SW 1271 (cell line): Measurements from ENCODE around the gene BICRAL.
A peak's percentile ranks its signal among the peaks of the same experiment; 100 is the strongest.
"Not testable (repeated sequence)": the region's sequence is repeated elsewhere in the genome, so short reads cannot be mapped to it uniquely, and the experiment has no call there.

ENCODE experiments used
- DNase-seq, 2 experiments: peaks; one replicate each; lab custom pipeline; 2025; lab: John Stamatoyannopoulos, UW

The BICRAL gene

GRCh38 chr6:42790549-42791181 lies 8.8 kb downstream of the BICRAL start:
- no peak for DNase-seq

- peak in 1 of 2 experiments; percentile 24 for DNase-seq
Observed at GRCh38 chr6:42791706-42792320, 10.0 kb downstream of the BICRAL start.

- no peak for DNase-seq
Observed at GRCh38 chr6:42795651-42796050, 13.8 kb downstream of the BICRAL start.

GRCh38 chr6:42796171-42796570 lies 14.3 kb downstream of the BICRAL start:
- DNase-seq = no peak

- not testable (repeated sequence) for DNase-seq
Observed at GRCh38 chr6:42797696-42798095, 15.8 kb downstream of the BICRAL start.

- no peak for DNase-seq
Observed at GRCh38 chr6:42805297-42805861, 23.5 kb downstream of the BICRAL start.

- DNase-seq = not testable (repeated sequence)
Observed at GRCh38 chr6:42806359-42806758, 24.5 kb downstream of the BICRAL start.

- no peak for DNase-seq
Observed at GRCh38 chr6:42808492-42809483, 26.9 kb downstream of the BICRAL start.

- no peak for DNase-seq
Observed at GRCh38 chr6:42813074-42813645, 31.3 kb downstream of the BICRAL start.

GRCh38 chr6:42813906-42814444 lies 32.1 kb downstream of the BICRAL start:
- no peak for DNase-seq

GRCh38 chr6:42815726-42816125 lies 33.9 kb downstream of the BICRAL start:
- not testable (repeated sequence) for DNase-seq

GRCh38 chr6:42817907-42818306 lies 36.1 kb downstream of the BICRAL start:
- no peak for DNase-seq

GRCh38 chr6:42818416-42818815 lies 36.6 kb downstream of the BICRAL start:
- DNase-seq = no peak

GRCh38 chr6:42818878-42819277 lies 37.0 kb downstream of the BICRAL start:
- no peak for DNase-seq

- DNase-seq = peak in 1 of 2 experiments; percentile 15
Observed at GRCh38 chr6:42819803-42820511, 38.1 kb downstream of the BICRAL start.

GRCh38 chr6:42820512-42821340 lies 38.9 kb downstream of the BICRAL start:
- no peak for DNase-seq

- no peak for DNase-seq
Observed at GRCh38 chr6:42821341-42821668, 39.5 kb downstream of the BICRAL start.

- DNase-seq = no peak
Observed at GRCh38 chr6:42821846-42822245, 40.0 kb downstream of the BICRAL start.

GRCh38 chr6:42829561-42830092 lies 47.8 kb downstream of the BICRAL start:
- no peak for DNase-seq

- DNase-seq = no peak
Observed at GRCh38 chr6:42831237-42831636, 49.4 kb downstream of the BICRAL start.
